Vagina (tissue), 2 donors: ENCODE measurements around the gene ME2.

Experiments used
- POLR2A ChIP-seq, 2 donors: fragments of 450-650 bp; IDR thresholded peaks; one replicate each; pipeline ENCODE4 v1.6.1; 2017; ENCODE audit warnings: antibody characterized with exemption in 2 of 2, mild to moderate bottlenecking in 2 of 2, moderate library complexity in 2 of 2
- TF ChIP-seq, protein P1 (sequence below), 3 experiments: fragments of 450-650 bp in 2 of 3; fragments of 200-600 bp in 1 of 3; sonication (generic) in 1 of 3; IDR thresholded peaks; one replicate each; pipeline ENCODE4 v1.5.1; 2017 to 2019; ENCODE audit warnings: antibody characterized with exemption in 3 of 3, mild to moderate bottlenecking in 2 of 3, moderate library complexity in 2 of 3

DNA sequence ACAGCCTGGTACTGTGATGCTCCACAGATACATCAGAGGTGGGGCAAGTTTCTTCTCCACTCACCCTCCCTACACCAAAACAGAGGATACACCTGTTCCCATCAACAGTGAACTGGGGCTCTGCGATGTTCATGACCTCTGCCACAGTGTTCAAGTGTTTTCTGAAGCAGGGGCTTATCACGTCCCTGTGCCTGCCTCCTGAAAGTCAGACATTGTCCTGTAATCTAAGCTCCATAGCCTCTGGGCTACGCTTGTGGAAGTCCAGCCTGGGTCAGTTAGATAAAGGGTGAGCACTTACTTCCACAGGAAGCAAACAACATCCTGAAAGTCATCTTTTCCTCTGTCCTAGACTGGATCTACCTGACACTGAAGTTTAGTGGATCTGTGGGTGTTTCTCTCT, 38.9 kb upstream of the ME2 start:
- TF ChIP-seq, protein P1, sequence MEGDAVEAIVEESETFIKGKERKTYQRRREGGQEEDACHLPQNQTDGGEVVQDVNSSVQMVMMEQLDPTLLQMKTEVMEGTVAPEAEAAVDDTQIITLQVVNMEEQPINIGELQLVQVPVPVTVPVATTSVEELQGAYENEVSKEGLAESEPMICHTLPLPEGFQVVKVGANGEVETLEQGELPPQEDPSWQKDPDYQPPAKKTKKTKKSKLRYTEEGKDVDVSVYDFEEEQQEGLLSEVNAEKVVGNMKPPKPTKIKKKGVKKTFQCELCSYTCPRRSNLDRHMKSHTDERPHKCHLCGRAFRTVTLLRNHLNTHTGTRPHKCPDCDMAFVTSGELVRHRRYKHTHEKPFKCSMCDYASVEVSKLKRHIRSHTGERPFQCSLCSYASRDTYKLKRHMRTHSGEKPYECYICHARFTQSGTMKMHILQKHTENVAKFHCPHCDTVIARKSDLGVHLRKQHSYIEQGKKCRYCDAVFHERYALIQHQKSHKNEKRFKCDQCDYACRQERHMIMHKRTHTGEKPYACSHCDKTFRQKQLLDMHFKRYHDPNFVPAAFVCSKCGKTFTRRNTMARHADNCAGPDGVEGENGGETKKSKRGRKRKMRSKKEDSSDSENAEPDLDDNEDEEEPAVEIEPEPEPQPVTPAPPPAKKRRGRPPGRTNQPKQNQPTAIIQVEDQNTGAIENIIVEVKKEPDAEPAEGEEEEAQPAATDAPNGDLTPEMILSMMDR (IDR thresholded peaks at IDR 0.05), result no peak
- TF ChIP-seq POLR2A (IDR thresholded peaks at IDR 0.05), result no peak
